ENCODE measurements around the gene PIK3CB.
"Not testable (repeated sequence)": the region's sequence is repeated elsewhere in the genome, so short reads cannot be mapped to it uniquely, and the experiment has no call there.

The PIK3CB gene

GRCh38 chr3:138824114-138824506 lies 10.6 kb downstream of the PIK3CB start:
- no peak for TF ChIP-seq CTCF (IDR thresholded peaks at IDR 0.05; ENCODE audit: extremely low read depth, insufficient read depth, missing control alignments)
- DNase-seq (ENCODE audit: low spot score): no peak
- in situ Hi-C loops (cut with MboI; ENCODE audit: low pct_unique_long_range_greater_than_20kb, low sequenced_read_pairs, unreplicated experiment): no loop called here

GRCh38 chr3:138820379-138820778 lies 14.3 kb downstream of the PIK3CB start:
- DNase-seq (ENCODE audit: low spot score); in situ Hi-C loops (cut with MboI; ENCODE audit: low pct_unique_long_range_greater_than_20kb, low sequenced_read_pairs, unreplicated experiment): not testable (repeated sequence)

- no peak for DNase-seq (ENCODE audit: low spot score)
- in situ Hi-C loops (cut with MboI; ENCODE audit: low pct_unique_long_range_greater_than_20kb, low sequenced_read_pairs, unreplicated experiment): no loop called here
- TF ChIP-seq CTCF (IDR thresholded peaks at IDR 0.05; ENCODE audit: extremely low read depth, insufficient read depth, missing control alignments): no peak
Observed at GRCh38 chr3:138818185-138818860, 16.4 kb downstream of the PIK3CB start.

GRCh38 chr3:138817695-138818094 lies 17.0 kb downstream of the PIK3CB start:
- in situ Hi-C loops (cut with MboI; ENCODE audit: low pct_unique_long_range_greater_than_20kb, low sequenced_read_pairs, unreplicated experiment): no loop called here
- DNase-seq (ENCODE audit: low spot score): no peak
- TF ChIP-seq CTCF (IDR thresholded peaks at IDR 0.05; ENCODE audit: extremely low read depth, insufficient read depth, missing control alignments): no peak

DNA sequence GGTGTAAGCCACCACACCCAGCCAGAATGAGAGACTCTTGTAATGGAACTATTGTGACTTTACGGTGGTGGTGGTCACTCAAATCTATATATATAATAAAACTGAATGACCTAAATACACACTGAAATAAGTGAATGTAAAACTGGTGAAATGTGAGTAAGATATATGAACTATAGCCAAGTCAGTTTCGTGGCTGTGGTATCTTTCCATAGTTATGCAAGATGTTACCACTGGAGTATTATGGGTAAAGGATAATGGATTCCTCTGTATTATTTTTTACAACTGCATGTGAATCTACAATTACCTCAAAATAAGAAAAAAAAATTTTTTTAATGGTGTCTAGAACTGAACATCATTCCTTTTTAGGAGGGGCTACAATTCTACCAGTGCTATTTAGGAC lies 21.9 kb downstream of the PIK3CB start:
- in situ Hi-C loops (cut with MboI; ENCODE audit: low pct_unique_long_range_greater_than_20kb, low sequenced_read_pairs, unreplicated experiment): no loop called here
- DNase-seq (ENCODE audit: low spot score): no peak
- TF ChIP-seq CTCF (IDR thresholded peaks at IDR 0.05; ENCODE audit: extremely low read depth, insufficient read depth, missing control alignments): no peak

GRCh38 chr3:138809500-138810256 lies 25.1 kb downstream of the PIK3CB start:
- in situ Hi-C loops (cut with MboI; ENCODE audit: low pct_unique_long_range_greater_than_20kb, low sequenced_read_pairs, unreplicated experiment): no loop called here

More at GRCh38 chr3:138809500-138810256, 25.1 kb downstream of the PIK3CB start:
- no peak for TF ChIP-seq CTCF (IDR thresholded peaks at IDR 0.05; ENCODE audit: extremely low read depth, insufficient read depth, missing control alignments)
- no peak for DNase-seq (ENCODE audit: low spot score)
